CD4-positive, alpha-beta T cell treated with Interleukin-2 at 100 ng/mL for 4 hours (primary cell): ENCODE data around the gene PLEK2.
A peak's percentile ranks its signal among the peaks of the same experiment; 100 is the strongest.

Source experiments
- DNase-seq: peaks from one replicate; pipeline ENCODE4 v3.0.0-alpha.2; 2020; ENCODE audit warnings: low spot score

Gene PLEK2

GRCh38 chr14:67396381-67396970, 15.5 kb downstream of the PLEK2 start:
- no peak for DNase-seq

- no peak for DNase-seq
Observed at GRCh38 chr14:67395876-67396189, 16.1 kb downstream of the PLEK2 start.

- no peak for DNase-seq
Observed at GRCh38 chr14:67395086-67395875, 16.7 kb downstream of the PLEK2 start.

GRCh38 chr14:67393689-67394088, 18.3 kb downstream of the PLEK2 start:
- DNase-seq, result no peak

GRCh38 chr14:67392800-67393199, 19.2 kb downstream of the PLEK2 start:
- DNase-seq, result no peak

GRCh38 chr14:67392123-67392522, 19.8 kb downstream of the PLEK2 start:
- DNase-seq, result no peak

- no peak for DNase-seq
Observed at GRCh38 chr14:67391268-67391667, 20.7 kb downstream of the PLEK2 start.

- DNase-seq, result no peak
Observed at GRCh38 chr14:67389811-67390534, 22.0 kb downstream of the PLEK2 start.

GRCh38 chr14:67389275-67389674, 22.7 kb downstream of the PLEK2 start:
- no peak for DNase-seq

GRCh38 chr14:67387195-67387594, 24.8 kb downstream of the PLEK2 start:
- DNase-seq, result no peak

- DNase-seq, result no peak
Observed at GRCh38 chr14:67385618-67386017, 26.3 kb downstream of the PLEK2 start.

GRCh38 chr14:67385120-67385519, 26.8 kb downstream of the PLEK2 start:
- DNase-seq, result no peak

- DNase-seq, result no peak
Observed at GRCh38 chr14:67377916-67378315, 34.0 kb downstream of the PLEK2 start.

GRCh38 chr14:67373347-67373746, 38.6 kb downstream of the PLEK2 start:
- peak; percentile 11 for DNase-seq

- DNase-seq, result no peak
Observed at GRCh38 chr14:67372833-67373232, 39.1 kb downstream of the PLEK2 start.

- DNase-seq, result no peak
Observed at GRCh38 chr14:67371247-67372148, 40.5 kb downstream of the PLEK2 start.

GRCh38 chr14:67370830-67371229, 41.1 kb downstream of the PLEK2 start:
- DNase-seq, result no peak

- no peak for DNase-seq
Observed at GRCh38 chr14:67365476-67365875, 46.5 kb downstream of the PLEK2 start.

GRCh38 chr14:67360470-67361206, 51.3 kb downstream of the PLEK2 start:
- DNase-seq, result no peak

- peak; percentile 100 for DNase-seq
Observed at GRCh38 chr14:67359775-67360469, 52.0 kb downstream of the PLEK2 start, which contains the start of the genes ATP6V1D and EIF2S1. Gene ATP6V1D, minus strand, starts transcription at chr14:67359804. Its CDS starts 106 bp downstream, at chr14:67359698. Gene EIF2S1, plus strand, starts transcription at chr14:67360328. Its CDS starts 4,440 bp downstream, at chr14:67364768.
